Mammary epithelial cell (primary cell): Measurements from ENCODE around the gene TBPL1.

Source experiments
- EZH2 ChIP-seq: IDR thresholded peaks from 2 replicates; pipeline ENCODE4 v1.6.1; 2012; ENCODE audit warnings: low read length, inconsistent platforms, borderline replicate concordance
- TF ChIP-seq, protein P1 (sequence below), 2 donors: IDR thresholded peaks in 1 of 2; conservative IDR thresholded peaks in 1 of 2; 2 replicates each; pipeline ENCODE4 v1.5.1; 2011 to 2012; ENCODE audit warnings: inconsistent platforms in 2 of 2, low read length in 2 of 2, mild to moderate bottlenecking in 2 of 2, control low read depth in 1 of 2, low read depth in 1 of 2; ENCODE audit not compliant: insufficient read depth in 1 of 2; ENCODE audit errors: extremely low read depth in 1 of 2

DNA sequence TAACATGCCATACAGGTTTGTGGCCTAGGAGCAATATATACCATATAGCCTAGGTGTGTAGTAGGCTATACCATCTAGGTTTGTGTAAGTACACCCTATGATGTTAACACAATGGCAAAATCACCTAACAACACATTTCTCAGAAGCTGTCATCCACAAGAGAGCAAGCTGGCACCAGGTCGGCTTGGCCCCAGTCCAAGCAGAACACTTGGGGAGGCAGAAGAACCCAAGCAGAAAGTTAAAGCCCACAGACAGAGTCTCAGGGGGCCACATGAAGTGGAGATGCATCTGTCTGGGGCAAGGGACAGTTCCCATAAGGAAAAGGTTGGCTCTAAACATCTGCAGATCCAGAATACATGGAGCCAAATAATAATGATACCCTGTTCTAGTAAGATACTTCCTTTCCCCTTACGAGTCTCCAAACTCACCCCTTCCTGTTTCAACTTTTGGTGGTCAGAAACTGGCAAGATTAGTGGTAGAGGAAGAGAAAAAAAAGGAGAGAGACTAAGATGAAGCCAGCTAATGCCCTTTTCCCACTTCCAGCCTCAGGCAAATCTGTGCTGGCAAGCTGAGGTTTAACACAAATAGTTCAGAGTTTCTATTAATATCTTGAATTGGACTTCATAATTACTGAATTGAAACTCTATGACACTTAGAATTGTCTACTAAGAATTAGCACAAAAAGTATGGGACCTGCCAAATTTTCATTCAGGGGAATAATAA, 34.7 kb upstream of the TBPL1 start:
- TF ChIP-seq, protein P1, sequence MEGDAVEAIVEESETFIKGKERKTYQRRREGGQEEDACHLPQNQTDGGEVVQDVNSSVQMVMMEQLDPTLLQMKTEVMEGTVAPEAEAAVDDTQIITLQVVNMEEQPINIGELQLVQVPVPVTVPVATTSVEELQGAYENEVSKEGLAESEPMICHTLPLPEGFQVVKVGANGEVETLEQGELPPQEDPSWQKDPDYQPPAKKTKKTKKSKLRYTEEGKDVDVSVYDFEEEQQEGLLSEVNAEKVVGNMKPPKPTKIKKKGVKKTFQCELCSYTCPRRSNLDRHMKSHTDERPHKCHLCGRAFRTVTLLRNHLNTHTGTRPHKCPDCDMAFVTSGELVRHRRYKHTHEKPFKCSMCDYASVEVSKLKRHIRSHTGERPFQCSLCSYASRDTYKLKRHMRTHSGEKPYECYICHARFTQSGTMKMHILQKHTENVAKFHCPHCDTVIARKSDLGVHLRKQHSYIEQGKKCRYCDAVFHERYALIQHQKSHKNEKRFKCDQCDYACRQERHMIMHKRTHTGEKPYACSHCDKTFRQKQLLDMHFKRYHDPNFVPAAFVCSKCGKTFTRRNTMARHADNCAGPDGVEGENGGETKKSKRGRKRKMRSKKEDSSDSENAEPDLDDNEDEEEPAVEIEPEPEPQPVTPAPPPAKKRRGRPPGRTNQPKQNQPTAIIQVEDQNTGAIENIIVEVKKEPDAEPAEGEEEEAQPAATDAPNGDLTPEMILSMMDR (conservative IDR thresholded peaks at IDR 0.05 in 1 of 2, IDR thresholded peaks at IDR 0.05 in 1 of 2; ENCODE audit: extremely low read depth in 1 of 2, insufficient read depth in 1 of 2, low read depth in 1 of 2, low read length in 2 of 2): no peak
- no peak for TF ChIP-seq EZH2
